K562 (cell line): ENCODE measurements around the gene SLC26A5. TPM values are rescaled to one million over a fixed set of nuclear protein-coding genes. Genes with fewer than 3 reads are reported as not detected.

ENCODE experiments used
- ATAC-seq: fragments of 200-7000 bp; cut with Tn5 transposase; 3 replicates; pipeline ENCODE4 v1.9.1; 2020; ENCODE audit warnings: moderate library complexity
- BruUV-seq: library from RNA; stranded (reverse); fragments of 400-500 nt; replicated peaks from 2 replicates; lab custom pipeline; 2021; lab: Mats Ljungman, UMichigan
- CTCF ChIA-PET: fragments of 300-600 bp; formaldehyde crosslinking; extraction: SDS; loops from one replicate; lab custom pipeline; 2021; ENCODE audit warnings: low intra/inter-chr PET ratio; lab: Yijun Ruan, JAX
- POLR2A ChIA-PET: fragments of 300-600, 350-650 bp; sonication (Branson Sonifier 250); formaldehyde crosslinking; extraction: SDS; loops from one replicate; lab custom pipeline; 2021; ENCODE audit warnings: antibody characterized with exemption, inconsistent platforms; lab: Yijun Ruan, JAX
- DNase-seq, 4 experiments: peaks; one replicate each; pipeline versions ENCODE4 v3.0.0 to v3.0.0-alpha.2; 2011 to 2018; ENCODE audit warnings: low spot score in 3 of 4, mixed read lengths in 3 of 4; ENCODE audit errors: extremely low read depth in 1 of 4
- FAIRE-seq: peaks from 2 replicates; lab custom pipeline; 2011; peaks lifted over from hg19 to GRCh38; lab: Jason Lieb, UNC
- H2AFZ ChIP-seq: 2 replicates; pipeline ENCODE4 v1.6.0; 2011; ENCODE audit warnings: low read depth, low read length, control low read depth, inconsistent platforms
- H3K27ac ChIP-seq: fragments of 200-600 bp; 3 replicates; pipeline ENCODE4 v1.8.0; 2011; ENCODE audit warnings: low read depth, mild to moderate bottlenecking, control low read depth, inconsistent platforms, low read length, moderate library complexity, mixed read lengths; ENCODE audit errors: extremely low read depth
- H3K27me3 ChIP-seq, 2 experiments: fragments of 300-600 bp in 1 of 2; 2 replicates in 1 of 2; 3 replicates in 1 of 2; pipeline versions ENCODE4 v1.6.0 to v1.8.0; 2011; ENCODE audit warnings: inconsistent platforms in 2 of 2, low read length in 2 of 2, mild to moderate bottlenecking in 1 of 2, mixed read lengths in 1 of 2, moderate library complexity in 1 of 2; ENCODE audit not compliant: control insufficient read depth in 2 of 2, insufficient read depth in 2 of 2
- H3K36me3 ChIP-seq: fragments of 300-600 bp; 3 replicates; pipeline ENCODE4 v1.8.0; 2011; ENCODE audit warnings: mild to moderate bottlenecking, low read length, inconsistent platforms; ENCODE audit not compliant: control insufficient read depth, insufficient read depth
- H3K4me1 ChIP-seq, 2 experiments: fragments of 200-600 bp in 1 of 2; replicated peaks in 1 of 2; 2 replicates in 1 of 2; 3 replicates in 1 of 2; pipeline versions ENCODE4 v1.5.1 to v1.8.0; 2011; ENCODE audit warnings: inconsistent platforms in 2 of 2, low read length in 2 of 2, mild to moderate bottlenecking in 1 of 2, mixed read lengths in 1 of 2, moderate library complexity in 1 of 2; ENCODE audit not compliant: control insufficient read depth in 2 of 2, insufficient read depth in 2 of 2
- H3K4me2 ChIP-seq: 2 replicates; pipeline ENCODE4 v1.6.1; 2011; ENCODE audit warnings: low read length, control low read depth, inconsistent platforms, mixed read lengths; ENCODE audit not compliant: insufficient read depth
- H3K4me3 ChIP-seq: fragments of 200-600 bp; sonication (generic), shearing (Covaris generic); 2 replicates; pipeline ENCODE4 v1.5.1; 2016; ENCODE audit warnings: control low read depth, inconsistent platforms
- H3K79me2 ChIP-seq: fragments of 200-600 bp; 3 replicates; pipeline ENCODE4 v1.8.0; 2011; ENCODE audit warnings: low read length, inconsistent platforms; ENCODE audit not compliant: control insufficient read depth, insufficient read depth
- H3K9ac ChIP-seq, 2 experiments: 2 replicates each; pipeline versions ENCODE4 v1.6.0 to v1.6.1; 2011; ENCODE audit warnings: low read depth in 2 of 2, low read length in 2 of 2, control low read depth in 1 of 2, inconsistent platforms in 1 of 2, mild to moderate bottlenecking in 1 of 2, mixed read lengths in 1 of 2; ENCODE audit not compliant: insufficient read depth in 1 of 2
- H3K9me1 ChIP-seq: one replicate; pipeline ENCODE4 v1.6.0; 2011; ENCODE audit warnings: inconsistent platforms, mild to moderate bottlenecking, low read length, moderate library complexity; ENCODE audit not compliant: control insufficient read depth, insufficient read depth
- H3K9me3 ChIP-seq: replicated peaks from 2 replicates; pipeline ENCODE4 v1.5.1; 2011; ENCODE audit warnings: low read depth, low read length, inconsistent platforms; ENCODE audit not compliant: control insufficient read depth, insufficient read depth
- H4K20me1 ChIP-seq: replicated peaks from 2 replicates; pipeline ENCODE4 v1.6.1; 2011; ENCODE audit warnings: low read length, inconsistent platforms, mixed read lengths; ENCODE audit not compliant: control insufficient read depth, insufficient read depth
- BCL6 ChIP-seq: fragments of 250-450 bp; sonication (Bioruptor Pico); IDR thresholded peaks from 2 replicates; pipeline ENCODE4 v1.4.0; 2020
- CBX8 ChIP-seq: fragments of 200-600 bp; sonication (generic); IDR thresholded peaks from 2 replicates; pipeline ENCODE4 v1.6.1; 2012; ENCODE audit warnings: borderline replicate concordance, mixed run types, low read depth, mild to moderate bottlenecking, moderate library complexity, mixed read lengths, low read length, control low read depth, inconsistent platforms; ENCODE audit not compliant: poor library complexity, severe bottlenecking; ENCODE audit errors: extremely low read depth
- CCNT2 ChIP-seq: IDR thresholded peaks from 2 replicates; pipeline ENCODE4 v1.6.1; 2011; ENCODE audit warnings: borderline replicate concordance, low read depth, mild to moderate bottlenecking, moderate library complexity, mixed read lengths, low read length; ENCODE audit not compliant: insufficient read length; ENCODE audit errors: extremely low read depth
- CHCHD3 ChIP-seq: fragments of 250-450 bp; sonication (Bioruptor Pico); IDR thresholded peaks from 2 replicates; pipeline ENCODE4 v2.1.2; 2022; ENCODE audit warnings: mild to moderate bottlenecking
- CTBP1 ChIP-seq: fragments of 450-650 bp; IDR thresholded peaks from 2 replicates; pipeline ENCODE4 v1.6.1; 2016; ENCODE audit warnings: borderline replicate concordance
- CXXC5 ChIP-seq: fragments of 250-450 bp; sonication (Bioruptor Pico); IDR thresholded peaks from 2 replicates; pipeline ENCODE4 v1.8.0; 2022; ENCODE audit warnings: inconsistent platforms, mild to moderate bottlenecking, moderate library complexity
- EGR1 ChIP-seq: fragments of 450-650 bp; conservative IDR thresholded peaks from 2 replicates; pipeline ENCODE4 v1.6.1; 2017; ENCODE audit warnings: mild to moderate bottlenecking
- ELF1 ChIP-seq: fragments of 200-800 bp; sonication (Bioruptor generic); IDR thresholded peaks from 2 replicates; pipeline ENCODE4 v1.6.1; 2016; ENCODE audit warnings: missing genetic modification characterization, missing compliant biosample characterization
- EWSR1 ChIP-seq: fragments of 450-650 bp; IDR thresholded peaks from 2 replicates; pipeline ENCODE4 v1.6.1; 2018; ENCODE audit warnings: borderline replicate concordance, mild to moderate bottlenecking, low read depth, moderate library complexity; ENCODE audit not compliant: partially characterized antibody
- FOXA3 ChIP-seq, 2 experiments: fragments of 450-650 bp in 1 of 2; sonication (generic) in 1 of 2; formaldehyde crosslinking; IDR thresholded peaks in 1 of 2; conservative IDR thresholded peaks in 1 of 2; 2 replicates each; pipeline versions ENCODE4 v1.4.0 to v1.8.0; 2020 to 2022; ENCODE audit warnings: mild to moderate bottlenecking in 2 of 2, missing genetic modification reagents in 1 of 2
- FOXK2 ChIP-seq, 2 experiments: fragments of 450-650 bp; IDR thresholded peaks in 1 of 2; conservative IDR thresholded peaks in 1 of 2; 2 replicates each; pipeline ENCODE4 v1.6.1; 2016; ENCODE audit warnings: low read depth in 2 of 2, mild to moderate bottlenecking in 1 of 2
- GTF2A2 ChIP-seq: IDR thresholded peaks from 2 replicates; pipeline ENCODE4 v1.6.1; 2016; ENCODE audit warnings: mild to moderate bottlenecking, missing genetic modification characterization, missing compliant biosample characterization
- JUND ChIP-seq, 2 experiments: IDR thresholded peaks; 2 replicates in 1 of 2; 3 replicates in 1 of 2; pipeline ENCODE4 v1.6.1; 2011; ENCODE audit warnings: borderline replicate concordance in 2 of 2, low read depth in 2 of 2, low read length in 2 of 2, improper control_type of control experiment in 1 of 2, missing biosample characterization in 1 of 2, missing genetic modification characterization in 1 of 2, missing genetic modification reagents in 1 of 2
- MAFF ChIP-seq: IDR thresholded peaks from 2 replicates; pipeline ENCODE4 v1.6.1; 2012; ENCODE audit warnings: low read length, improper control_type of control experiment
- NCOA6 ChIP-seq: fragments of 450-650 bp; IDR thresholded peaks from 2 replicates; pipeline ENCODE4 v1.6.1; 2017; ENCODE audit warnings: mild to moderate bottlenecking
- NR1H2 ChIP-seq: sonication (generic); formaldehyde crosslinking; IDR thresholded peaks from 2 replicates; pipeline ENCODE4 v1.4.0; 2020; ENCODE audit warnings: mild to moderate bottlenecking, missing genetic modification reagents
- PKNOX1 ChIP-seq: fragments of 450-650 bp; IDR thresholded peaks from 2 replicates; pipeline ENCODE4 v1.6.1; 2016
- TEAD2 ChIP-seq: fragments of 450-650 bp; IDR thresholded peaks from 2 replicates; pipeline ENCODE4 v1.6.1; 2016; ENCODE audit warnings: missing genetic modification characterization, control low read depth, missing compliant biosample characterization
- UBTF ChIP-seq, 2 experiments: IDR thresholded peaks; 2 replicates each; pipeline ENCODE4 v1.6.1; 2012; ENCODE audit warnings: improper control_type of control experiment in 2 of 2, low read depth in 2 of 2, low read length in 2 of 2, borderline replicate concordance in 1 of 2
- ZBTB8A ChIP-seq: fragments of 450-650 bp; IDR thresholded peaks from 2 replicates; pipeline ENCODE4 v1.6.1; 2018; ENCODE audit warnings: mild to moderate bottlenecking, moderate library complexity; ENCODE audit not compliant: partially characterized antibody
- ZNF253 ChIP-seq: fragments of 250-450 bp; sonication (Bioruptor Pico); conservative IDR thresholded peaks from 2 replicates; pipeline ENCODE4 v1.6.1; 2021; ENCODE audit warnings: mild to moderate bottlenecking
- WGBS: fragments of 100-300 bp; shearing (Covaris generic); methylation state at CpG from one replicate; pipeline ENCODE4 v1.1.6; 2016; ENCODE audit warnings: low coverage, mixed read lengths; ENCODE audit not compliant: insufficient coverage; ENCODE audit errors: missing lambda C conversion rate; 5-methylcytosine and 5-hydroxymethylcytosine counted together
- in situ Hi-C: fragments of 300-500 bp; cut with MboI; formaldehyde crosslinking; loops from 4 replicates; pipeline ENCODE4 v1.15.0; 2018; ENCODE audit warnings: inconsistent platforms, mixed read lengths
- intact Hi-C: fragments of 100-400 bp; cut with micrococcal nuclease; formaldehyde crosslinking; loops from 2 replicates; pipeline ENCODE4 v1.14.2; 2022
- polyA plus RNA-seq, 8 experiments: library from polyadenylated mRNA; depleted of rRNA in 4 of 8; stranded (reverse) in 5 of 8; unstranded in 3 of 8; fragments of >200 nt; fragmentation: Nextera tagmentation in 2 of 8; fragmentation: Illumina TruSeq in 1 of 8; extraction: Ambion mirVana in 2 of 8; extraction: Trizol in 1 of 8; gene quantifications; 2 replicates each; pipeline versions ENCODE4 v1.2.1 to v1.2.3, GENCODE V29; 2011 to 2014; ENCODE audit warnings: inconsistent platforms in 1 of 8, missing spikeins in 1 of 8
- total RNA-seq, 7 experiments: library from RNA; depleted of rRNA in 6 of 7; stranded (reverse); fragments of >200 nt in 6 of 7; fragmentation: Illumina TruSeq in 2 of 7; extraction: Trizol in 2 of 7; gene quantifications; 2 replicates each; pipeline versions ENCODE4 v1.2.1 to v1.2.3, GENCODE V29; 2011 to 2021; ENCODE audit warnings: low replicate concordance in 1 of 7

SLC26A5 gene
- total and polyA plus RNA-seq, 9 of the 15 experiments (the other 6 are each of a cell fraction or from before 2014, with no cell fraction given): not detected

- intact Hi-C loops: no loop called here
- no peak overlapping the region for H3K4me2 ChIP-seq
- in situ Hi-C loops: no loop called here
- peak overlapping the region; percentile 70 for H2AFZ ChIP-seq
- H3K4me3 ChIP-seq: no peak overlapping the region
- H3K27me3 ChIP-seq: no peaks in the 10 kb centered on the region
- POLR2A ChIA-PET: no interaction called here
- no peaks in the 10 kb centered on the region for H3K9me3 ChIP-seq
- 28% methylated on average over 5 of the region's 5 CpGs for WGBS
- ATAC-seq: peak; percentile 67
- peaks cover 0 to 4% of the 10 kb centered on the region in 2 experiments; a peak in 2 of 5 replicates for H3K4me1 ChIP-seq
- no peak for FAIRE-seq
- no peaks in the 10 kb centered on the region for H4K20me1 ChIP-seq
- H3K36me3 ChIP-seq: no peaks in the 10 kb centered on the region; the same call in 2 of the 3 replicates
- CTCF ChIA-PET: no interaction called here
- no TSS peak for BruUV-seq
- no peaks in the 10 kb centered on the region for H3K9me1 ChIP-seq
- H3K27ac ChIP-seq: no peak overlapping the region
- H3K79me2 ChIP-seq: no peaks in the 10 kb centered on the region
- DNase-seq: peak in 2 of 4 experiments; percentile 16 to 20
- H3K9ac ChIP-seq: no peak overlapping the region
- TF ChIP-seq UBTF (IDR thresholded peaks at IDR 0.05; ENCODE audit: borderline replicate concordance in 1 of 2, low read depth in 2 of 2, low read length in 2 of 2): no peak
- no peak for TF ChIP-seq ZNF253 (CRISPR knock-in tag)
- TF ChIP-seq CXXC5: no peak
- TF ChIP-seq TEAD2 (tag): no peak
- TF ChIP-seq NCOA6: no peak
- TF ChIP-seq ZBTB8A: no peak
- TF ChIP-seq FOXA3 (CRISPR knock-in tag; conservative IDR thresholded peaks at IDR 0.05 in 1 of 2, IDR thresholded peaks at IDR 0.05 in 1 of 2): 0 out of 4 replicates have a peak, but pooled peaks of 1 of the 2 experiments have one; percentile 10
- no peak for TF ChIP-seq BCL6 (CRISPR knock-in tag)
- no peak for TF ChIP-seq CBX8
- peak in 1 of 2 experiments; percentile 36; a peak in 1 of 4 replicates for TF ChIP-seq FOXK2 (conservative IDR thresholded peaks at IDR 0.05 in 1 of 2, IDR thresholded peaks at IDR 0.05 in 1 of 2; ENCODE audit: low read depth in 2 of 2)
- TF ChIP-seq ELF1 (tag): no peak
- no peak for TF ChIP-seq JUND (IDR thresholded peaks at IDR 0.05; ENCODE audit: borderline replicate concordance, low read depth, low read length)
- TF ChIP-seq JUND (tag; IDR thresholded peaks at IDR 0.05; ENCODE audit: borderline replicate concordance, low read depth, low read length): no peak
- TF ChIP-seq EGR1: peak; percentile 27
- TF ChIP-seq CCNT2: no peak
- TF ChIP-seq EWSR1: no peak
- TF ChIP-seq PKNOX1: no peak
- TF ChIP-seq CHCHD3 (CRISPR knock-in tag): no peak
- no peak for TF ChIP-seq NR1H2 (CRISPR knock-in tag)
- TF ChIP-seq MAFF: no peak
- no peak for TF ChIP-seq GTF2A2
- no peak for TF ChIP-seq CTBP1
Observed at GRCh38 chr7:103474956-103475355, 28.9 kb upstream of the SLC26A5 start.
